GM18951 (cell line): ENCODE measurements around the gene RFT1.

ENCODE experiments used
- POLR2A ChIP-seq: IDR thresholded peaks from 4 replicates; pipeline ENCODE4 v1.6.1; 2011; ENCODE audit warnings: mild to moderate bottlenecking; ENCODE audit not compliant: insufficient read length, insufficient read depth; ENCODE audit errors: extremely low read depth
- in situ Hi-C: fragments of 300-500 bp; cut with MboI; formaldehyde crosslinking; loops from one replicate; pipeline ENCODE4 v1.12.0; 2022; ENCODE audit warnings: low sequenced_read_pairs, mixed read lengths, inconsistent platforms; ENCODE audit not compliant: unreplicated experiment

RFT1 gene

GRCh38 chr3:53130179-53131061, at the start of gene RFT1:
RFT1 (minus strand) TSS chr3:53130435; CDS start chr3:53130400, 35 bp downstream.
- peak; percentile 92 for TF ChIP-seq POLR2A
- in situ Hi-C loops, result loop anchor here (10.0 kb wide), 1 partner anchor 54 kb away; no protein-coding TSS in a partner anchor

- in situ Hi-C loops, result no loop called here
- TF ChIP-seq POLR2A, result no peak
These were observed 49.3 kb upstream of the RFT1 start for GRCh38 chr3:53179580-53179979.

- TF ChIP-seq POLR2A, result no peak
- in situ Hi-C loops, result no loop called here
These were observed 48.0 kb upstream of the RFT1 start for GRCh38 chr3:53178246-53178645.

GRCh38 chr3:53175613-53176540, 45.6 kb upstream of the RFT1 start:
- TF ChIP-seq POLR2A, result no peak
- in situ Hi-C loops, result no loop called here

- in situ Hi-C loops, result no loop called here
- TF ChIP-seq POLR2A, result no peak
These were observed 44.4 kb upstream of the RFT1 start for GRCh38 chr3:53174346-53175250.

GRCh38 chr3:53173107-53173506, 42.9 kb upstream of the RFT1 start:
- in situ Hi-C loops, result no loop called here
- no peak for TF ChIP-seq POLR2A

- in situ Hi-C loops, result no loop called here
- TF ChIP-seq POLR2A, result no peak
These were observed 41.7 kb upstream of the RFT1 start for GRCh38 chr3:53171827-53172505.

GRCh38 chr3:53171064-53171418, 40.8 kb upstream of the RFT1 start:
- no peak for TF ChIP-seq POLR2A
- in situ Hi-C loops, result no loop called here

GRCh38 chr3:53170325-53171063, 40.3 kb upstream of the RFT1 start:
- in situ Hi-C loops, result no loop called here
- no peak for TF ChIP-seq POLR2A

GRCh38 chr3:53169832-53170324, 39.6 kb upstream of the RFT1 start:
- in situ Hi-C loops, result no loop called here
- peak; percentile 16 for TF ChIP-seq POLR2A

- in situ Hi-C loops, result no loop called here
- TF ChIP-seq POLR2A, result no peak
These were observed 39.0 kb upstream of the RFT1 start for GRCh38 chr3:53169045-53169831.
